HG02642 (cell line): Measurements from ENCODE around the gene NT5DC1.
A peak's percentile ranks its signal among the peaks of the same experiment; 100 is the strongest.

Experiments
- ATAC-seq: cut with Tn5 transposase; IDR thresholded peaks from one replicate; pipeline ENCODE4 v1.9.1; 2021; ENCODE audit warnings: mild to moderate bottlenecking; ENCODE audit not compliant: unreplicated experiment, poor library complexity

Gene NT5DC1

GRCh38 chr6:116127771-116128493 lies 27.3 kb downstream of the NT5DC1 start:
- ATAC-seq = no peak

- ATAC-seq = no peak
Observed at GRCh38 chr6:116133453-116133852, 32.8 kb downstream of the NT5DC1 start.

- peak; percentile 5 for ATAC-seq
Observed at GRCh38 chr6:116136373-116136772, 35.7 kb downstream of the NT5DC1 start.

GRCh38 chr6:116136933-116137340 lies 36.3 kb downstream of the NT5DC1 start:
- ATAC-seq = peak; percentile 45

- no peak for ATAC-seq
Observed at GRCh38 chr6:116139917-116140316, 39.3 kb downstream of the NT5DC1 start.

- no peak for ATAC-seq
Observed at GRCh38 chr6:116144605-116145004, 44.0 kb downstream of the NT5DC1 start.

GRCh38 chr6:116145803-116146675 lies 45.4 kb downstream of the NT5DC1 start:
- ATAC-seq = no peak

GRCh38 chr6:116152620-116153019 lies 52.0 kb downstream of the NT5DC1 start:
- ATAC-seq = no peak

GRCh38 chr6:116154887-116155286 lies 54.2 kb downstream of the NT5DC1 start:
- no peak for ATAC-seq

- no peak for ATAC-seq
Observed at GRCh38 chr6:116156405-116157326, 56.0 kb downstream of the NT5DC1 start.

GRCh38 chr6:116157391-116157790 lies 56.7 kb downstream of the NT5DC1 start:
- no peak for ATAC-seq

GRCh38 chr6:116158641-116159040 lies 58.0 kb downstream of the NT5DC1 start:
- ATAC-seq = no peak

- peak; percentile 45 for ATAC-seq
Observed at GRCh38 chr6:116159782-116160524, 59.3 kb downstream of the NT5DC1 start.

GRCh38 chr6:116165596-116165995 lies 64.9 kb downstream of the NT5DC1 start:
- ATAC-seq = peak; percentile 74

GRCh38 chr6:116166369-116166768 lies 65.7 kb downstream of the NT5DC1 start:
- ATAC-seq = no peak

GRCh38 chr6:116168148-116168547 lies 67.5 kb downstream of the NT5DC1 start:
- ATAC-seq = no peak

- no peak for ATAC-seq
Observed at GRCh38 chr6:116169880-116170279, 69.2 kb downstream of the NT5DC1 start.

- no peak for ATAC-seq
Observed at GRCh38 chr6:116170358-116171057, 69.9 kb downstream of the NT5DC1 start.

- no peak for ATAC-seq
Observed at GRCh38 chr6:116173928-116174327, 73.3 kb downstream of the NT5DC1 start.
